ENCODE results near the gene MRPL18. TPM values are rescaled to one million over a fixed set of nuclear protein-coding genes. Genes with fewer than 3 reads are reported as not detected.

The MRPL18 gene
- total and polyA plus RNA-seq, 2 of the 4 experiments (the other 2 are of a cell fraction) = 53.4 to 56.8 TPM

GRCh38 chr6:159836718-159837490, 46.6 kb downstream of the MRPL18 start:
- Histone ChIP-seq H2AFZ (replicated peaks; ENCODE audit: low read length, poor library complexity) (no peak overlapping the region), H3K9me3 (ENCODE audit: control insufficient read depth, insufficient read depth, low read length) (no peaks in the 10 kb centered on the region), H4K20me1 (ENCODE audit: insufficient read depth, low read length) (no peaks in the 10 kb centered on the region), H4K8ac (ENCODE audit: low read depth in 2 of 2, low read length in 2 of 2) (no peak overlapping the region), H3K9ac (ENCODE audit: low read depth, low read length) (no peak overlapping the region), H3K23ac (ENCODE audit: low read depth, low read length) (no peak overlapping the region), H3K18ac (ENCODE audit: low read depth, low read length) (no peak overlapping the region), H3K4me2 (ENCODE audit: low read depth, low read length) (no peak overlapping the region), H2AK9ac (replicated peaks; ENCODE audit: low read depth, low read length, poor library complexity) (no peak overlapping the region), H2BK120ac (ENCODE audit: low read depth, low read length) (no peak overlapping the region), H3K9me1 (ENCODE audit: insufficient read depth, low read length) (0 out of 2 replicates have a peak, but pooled peaks cover 4% of the 10 kb centered on the region), H2BK15ac (ENCODE audit: low read depth, low read length) (no peak overlapping the region), H3K27ac (ENCODE audit: insufficient read depth, low read length) (no peak overlapping the region), H2BK20ac (ENCODE audit: low read depth, low read length) (no peak overlapping the region), H3K27me3 (ENCODE audit: control insufficient read depth, insufficient read depth, low read length) (no peaks in the 10 kb centered on the region; the same call in 1 of the 2 replicates), H2AK5ac (ENCODE audit: low read depth, low read length) (no peak overlapping the region), H4K91ac (ENCODE audit: insufficient read depth, low read depth, low read length) (no peak overlapping the region), H4K5ac (ENCODE audit: low read depth, low read length) (no peak overlapping the region), H3K4me3 (ENCODE audit: insufficient read depth, low read depth, low read length) (no peak overlapping the region), H3K36me3 (ENCODE audit: control insufficient read depth, insufficient read depth, low read length) (no peaks in the 10 kb centered on the region), H3K4me1 (ENCODE audit: control insufficient read depth, insufficient read depth, low read length) (no peaks in the 10 kb centered on the region), H3K4ac (ENCODE audit: low read depth, low read length) (no peak overlapping the region), H3K79me1 (ENCODE audit: low read depth in 1 of 2, low read length in 2 of 2) (no peaks in the 10 kb centered on the region), H3K56ac (ENCODE audit: extremely low read depth, insufficient read depth, low read length) (no peak overlapping the region), H3K14ac (replicated peaks; ENCODE audit: low read depth, low read length) (no peak overlapping the region), H2BK5ac (ENCODE audit: low read depth, low read length, poor library complexity, severe bottlenecking) (no peak overlapping the region)
- ChIA-PET CTCF (interaction anchor here (1.3 kb wide), 1 partner anchor 8 kb away, joined by 3 read pairs; no protein-coding TSS in a partner anchor), POLR2A (ENCODE audit: unreplicated experiment) (no interaction called here)
- intact Hi-C loops (cut with micrococcal nuclease) = no loop called here
- dilution Hi-C loops (cut with HindIII; ENCODE audit: low sequenced_read_pairs, unreplicated experiment) = no loop called here
- WGBS, 2 experiments (ENCODE audit: extremely low coverage in 2 of 2, insufficient read length in 1 of 2) = 78% methylated on average over 13 of the region's 29 CpGs; no CpG with 5 or more reads in 1 of the 2 experiments
- no peak for DNase-seq
- ATAC-seq (ENCODE audit: low read depth) = no peak
- no TSS peak for BruUV-seq (replicated peaks)
- in situ Hi-C loops (cut with MboI; ENCODE audit: low sequenced_read_pairs) = no loop called here
- TF ChIP-seq BHLHE40 (IDR thresholded peaks at IDR 0.05; ENCODE audit: low read depth, low read length) (no peak), MAZ (IDR thresholded peaks at IDR 0.05; ENCODE audit: borderline replicate concordance, low read depth, low read length) (no peak), MAFK (IDR thresholded peaks at IDR 0.05; ENCODE audit: low read depth, low read length) (no peak), CTCF (conservative IDR thresholded peaks at IDR 0.05; ENCODE audit: low read depth, low read length) (no peak), SMC3 (IDR thresholded peaks at IDR 0.05; ENCODE audit: low read depth, low read length) (no peak), MXI1 (IDR thresholded peaks at IDR 0.05; ENCODE audit: borderline replicate concordance, low read depth, low read length) (no peak), FOS (IDR thresholded peaks at IDR 0.05; ENCODE audit: low read depth, low read length) (no peak), USF2 (IDR thresholded peaks at IDR 0.05; ENCODE audit: low read depth, low read length) (no peak), RCOR1 (IDR thresholded peaks at IDR 0.05; ENCODE audit: insufficient replicate concordance, low read length) (no peak), CHD1 (IDR thresholded peaks at IDR 0.05; ENCODE audit: low read depth, low read length) (no peak), RFX5 (IDR thresholded peaks at IDR 0.05; ENCODE audit: low read depth, low read length) (no peak), NFE2L2 (IDR thresholded peaks at IDR 0.05; ENCODE audit: low read depth, low read length) (no peak), POLR2A (IDR thresholded peaks at IDR 0.05; ENCODE audit: low read depth, low read length) (no peak), CEBPB (IDR thresholded peaks at IDR 0.05; ENCODE audit: low read depth, low read length) (no peak), ELK1 (IDR thresholded peaks at IDR 0.05; ENCODE audit: borderline replicate concordance, low read depth, low read length) (no peak)
